EH (cell line): ENCODE data around the gene TCIRG1.

Experiments used
- DNase-seq: peaks from one replicate; pipeline ENCODE4 v3.0.0-alpha.2; 2015; ENCODE audit warnings: low read depth

TCIRG1 gene

DNA sequence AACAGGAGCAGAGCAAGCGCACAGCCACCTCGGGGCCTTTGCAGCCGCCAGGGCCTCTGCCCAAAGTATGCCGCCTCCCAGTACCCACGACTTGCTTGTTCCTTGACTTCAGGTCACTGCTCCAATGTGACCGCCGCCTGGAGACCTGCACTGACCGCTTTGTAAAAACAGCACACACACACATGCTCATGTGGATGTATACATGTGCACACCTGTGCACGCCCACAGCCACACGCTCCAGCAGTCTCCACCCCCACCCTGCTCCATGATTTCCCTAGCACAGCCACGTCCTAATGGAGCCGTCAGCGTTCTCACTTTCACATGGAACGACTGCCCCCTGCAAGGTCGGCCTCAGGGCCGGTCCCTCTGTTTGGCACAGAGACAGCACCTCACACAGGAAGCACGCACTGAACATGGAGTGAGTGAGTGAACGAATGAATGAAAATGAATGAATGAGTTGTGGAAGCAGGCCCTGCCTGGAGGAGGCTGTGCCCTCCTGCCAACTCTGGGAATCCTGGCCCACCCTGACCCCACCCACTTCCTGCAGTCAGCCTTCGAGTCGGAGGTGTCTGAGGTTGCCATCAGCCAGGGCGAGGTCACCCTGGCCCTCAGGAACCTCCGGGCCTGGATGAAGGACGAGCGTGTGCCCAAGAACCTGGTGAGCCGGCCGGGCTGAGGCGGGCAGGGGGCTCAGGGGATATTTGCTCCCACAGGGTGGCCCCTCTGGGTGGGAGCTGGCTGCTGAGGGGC is 20.7 kb upstream of the TCIRG1 start:
- DNase-seq: no peak

DNA sequence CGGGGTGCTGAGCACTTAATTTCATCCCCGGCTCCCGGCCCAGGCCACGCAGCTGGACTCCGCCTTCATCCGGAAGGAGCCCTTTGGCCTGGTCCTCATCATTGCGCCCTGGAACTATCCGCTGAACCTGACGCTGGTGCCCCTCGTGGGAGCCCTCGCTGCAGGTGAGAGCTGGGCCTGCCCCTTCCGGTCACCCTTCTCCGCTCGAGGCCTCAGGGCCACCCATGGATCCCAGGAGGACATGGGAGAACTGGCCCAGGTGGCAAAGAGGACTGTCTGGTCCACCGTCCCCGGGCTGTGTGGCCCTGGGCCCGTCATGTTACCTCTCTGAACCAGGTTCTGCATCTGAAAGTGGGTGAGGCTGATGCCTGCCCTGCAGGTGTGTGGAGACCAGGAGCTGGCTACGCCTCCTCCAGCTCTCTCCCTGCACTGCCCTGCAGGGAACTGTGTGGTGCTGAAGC is 20.1 kb upstream of the TCIRG1 start:
- DNase-seq: no peak

DNA sequence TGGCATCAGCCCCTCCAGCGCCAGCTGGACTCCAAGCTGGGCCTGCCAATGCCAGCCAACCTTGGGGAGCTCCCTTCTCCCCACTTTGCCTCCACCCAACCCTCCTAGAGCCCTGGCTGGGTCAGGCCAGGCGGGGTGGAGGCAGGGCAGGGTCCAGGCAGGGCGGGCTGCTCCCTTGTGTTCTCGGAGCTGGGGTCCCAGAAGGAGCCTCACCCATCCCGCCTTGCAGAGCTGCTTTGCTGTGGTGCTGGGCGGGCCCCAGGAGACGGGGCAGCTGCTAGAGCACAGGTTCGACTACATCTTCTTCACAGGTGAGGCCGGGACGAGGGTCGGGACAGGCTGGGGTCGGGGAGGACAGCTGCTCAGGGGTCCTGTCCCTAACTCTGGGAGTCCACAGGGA is 19.3 kb upstream of the TCIRG1 start:
- DNase-seq: no peak

DNA sequence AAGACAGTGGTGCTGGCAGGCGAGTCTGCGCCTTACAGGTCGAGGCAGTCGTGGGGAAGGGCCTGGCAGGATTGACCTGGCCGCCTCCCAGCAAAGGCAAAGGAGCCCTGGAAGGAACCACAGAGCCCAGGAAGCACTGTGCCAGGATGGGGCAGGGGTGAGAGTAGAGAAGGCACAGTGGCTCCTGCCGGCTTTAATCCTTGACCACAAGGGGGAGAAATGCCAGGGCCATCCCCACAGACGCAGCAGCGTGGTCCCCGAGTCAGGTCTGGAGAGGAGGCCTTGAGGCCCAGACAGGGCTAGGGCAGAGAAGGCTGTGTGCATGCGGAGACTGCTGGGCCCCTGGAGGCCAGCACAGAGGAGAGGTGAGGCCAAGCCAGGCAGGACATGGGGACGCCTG is 18.2 kb upstream of the TCIRG1 start:
- peak; percentile 58 for DNase-seq

DNA sequence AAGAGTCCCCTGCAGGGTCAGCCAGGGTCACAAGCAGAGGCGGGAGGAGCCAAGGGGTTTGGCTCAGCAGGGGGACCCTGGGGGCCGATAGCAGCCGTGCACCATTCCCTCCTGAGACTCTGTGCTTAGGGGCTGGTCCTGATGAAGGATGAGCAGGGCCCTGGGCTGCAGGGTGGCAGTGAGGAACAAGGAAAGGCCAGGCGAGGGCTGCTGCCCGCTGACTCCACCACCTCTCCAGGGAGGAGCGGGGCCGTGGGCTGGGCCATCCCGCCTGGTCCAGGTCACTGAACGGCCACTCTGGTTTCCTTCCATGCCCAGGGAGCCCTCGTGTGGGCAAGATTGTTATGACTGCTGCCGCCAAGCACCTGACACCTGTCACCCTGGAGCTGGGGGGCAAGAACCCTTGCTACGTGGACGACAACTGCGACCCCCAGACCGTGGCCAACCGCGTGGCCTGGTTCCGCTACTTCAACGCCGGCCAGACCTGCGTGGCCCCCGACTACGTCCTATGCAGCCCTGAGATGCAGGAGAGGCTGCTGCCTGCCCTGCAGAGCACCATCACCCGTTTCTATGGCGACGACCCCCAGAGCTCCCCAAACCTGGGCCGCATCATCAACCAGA is 17.5 kb upstream of the TCIRG1 start:
- no peak for DNase-seq

GRCh38 chr11:68022531-68022930 is 16.3 kb upstream of the TCIRG1 start:
- no peak for DNase-seq

DNA sequence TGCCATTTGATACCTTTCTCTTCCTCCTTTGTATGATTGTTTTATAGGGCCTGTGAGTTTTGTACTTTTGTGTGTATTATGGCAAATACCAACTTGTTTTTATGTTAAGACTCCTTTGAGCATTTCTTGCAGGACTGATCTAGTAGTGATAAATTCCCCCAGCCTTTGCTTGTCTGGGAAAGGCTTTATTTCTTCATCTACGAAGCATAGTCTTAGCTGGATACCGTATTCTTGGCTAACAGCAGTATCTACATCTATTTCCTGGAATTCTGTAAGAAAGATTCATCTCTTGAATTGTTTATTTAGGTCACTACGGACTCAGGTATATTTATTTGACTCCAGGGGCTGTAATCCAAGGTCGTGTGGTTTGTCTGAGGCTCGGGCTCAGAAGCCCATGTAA is 14.3 kb upstream of the TCIRG1 start:
- DNase-seq: no peak

DNA sequence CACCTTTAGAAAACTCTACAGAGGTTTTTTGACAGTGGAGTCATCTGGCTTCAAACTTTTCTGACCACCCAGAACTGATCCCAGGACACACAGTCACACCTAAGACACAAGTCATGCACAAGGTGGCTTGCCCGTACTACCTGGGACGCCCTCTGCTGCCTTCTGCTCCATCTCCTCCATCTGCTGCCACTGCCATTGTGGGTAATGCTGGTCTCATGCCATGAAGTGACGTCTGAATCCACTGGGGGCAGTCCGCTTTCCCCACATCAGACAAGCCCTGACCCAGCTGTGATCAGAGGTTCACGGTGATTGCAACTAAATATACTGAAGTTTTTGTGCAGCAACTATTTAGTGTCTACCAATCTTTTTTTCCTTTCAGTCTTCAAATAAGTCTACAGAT is 13.8 kb upstream of the TCIRG1 start:
- no peak for DNase-seq

DNA sequence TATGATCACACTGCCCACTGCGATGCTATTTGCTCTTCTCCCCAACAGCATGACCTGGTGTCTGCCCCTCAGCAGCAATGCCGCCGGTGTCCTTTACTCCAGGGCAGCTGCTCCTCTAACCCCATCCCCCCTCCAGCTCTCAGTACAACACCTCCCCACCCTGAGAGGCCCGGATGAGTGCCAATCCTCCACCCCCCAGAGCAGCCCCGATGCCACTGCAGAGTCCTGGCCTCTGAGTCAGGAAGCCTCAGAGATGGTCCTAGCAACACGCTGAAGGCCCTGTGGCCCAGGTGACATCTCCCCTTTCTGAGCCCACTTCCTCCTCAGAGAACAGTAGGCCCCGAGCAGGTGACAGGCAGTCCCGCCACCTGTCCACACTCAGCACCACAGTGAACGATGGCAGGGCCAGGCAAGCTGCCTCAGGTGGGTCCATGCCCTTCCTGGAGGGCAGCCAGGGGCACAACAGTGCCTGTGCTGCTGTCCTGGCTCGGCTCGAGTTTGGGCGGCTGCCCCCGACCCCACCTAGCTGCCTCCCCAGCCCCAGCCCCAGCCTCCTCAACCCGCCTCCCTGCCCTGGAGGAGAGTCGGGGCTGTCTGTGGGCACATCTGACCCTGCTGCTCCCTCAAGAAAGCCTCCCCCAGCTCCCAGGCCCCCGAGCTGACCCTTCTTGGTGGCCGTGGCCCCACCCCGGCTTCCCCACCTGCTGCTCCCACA is 12.3 kb upstream of the TCIRG1 start:
- DNase-seq: no peak

DNA sequence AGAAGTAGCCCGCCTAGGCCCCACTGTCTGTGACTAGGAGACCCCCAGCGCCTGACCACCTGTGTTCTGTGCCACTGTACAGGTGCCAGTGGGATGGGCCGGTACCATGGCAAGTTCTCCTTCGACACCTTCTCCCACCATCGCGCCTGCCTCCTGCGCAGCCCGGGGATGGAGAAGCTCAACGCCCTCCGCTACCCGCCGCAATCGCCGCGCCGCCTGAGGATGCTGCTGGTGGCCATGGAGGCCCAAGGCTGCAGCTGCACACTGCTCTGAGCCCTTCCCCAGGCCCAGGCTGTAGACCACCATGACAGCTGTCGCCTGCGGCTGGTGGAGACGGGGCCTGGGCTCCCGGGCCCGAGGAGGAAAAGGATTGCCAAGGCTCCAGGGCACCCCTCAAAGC is 11.2 kb upstream of the TCIRG1 start:
- DNase-seq: no peak

- peak; percentile 74 for DNase-seq
Measured at GRCh38 chr11:68028802-68029545, 9.9 kb upstream of the TCIRG1 start.

GRCh38 chr11:68030318-68031143 is 8.3 kb upstream of the TCIRG1 start, which contains the start of gene NDUFS8:
NDUFS8 (plus strand) TSS chr11:68030681; CDS start chr11:68032152, 1,471 bp downstream.
- peak; percentile 100 for DNase-seq

- DNase-seq: peak; percentile 45
Measured at GRCh38 chr11:68031144-68031464, 7.7 kb upstream of the TCIRG1 start.

DNA sequence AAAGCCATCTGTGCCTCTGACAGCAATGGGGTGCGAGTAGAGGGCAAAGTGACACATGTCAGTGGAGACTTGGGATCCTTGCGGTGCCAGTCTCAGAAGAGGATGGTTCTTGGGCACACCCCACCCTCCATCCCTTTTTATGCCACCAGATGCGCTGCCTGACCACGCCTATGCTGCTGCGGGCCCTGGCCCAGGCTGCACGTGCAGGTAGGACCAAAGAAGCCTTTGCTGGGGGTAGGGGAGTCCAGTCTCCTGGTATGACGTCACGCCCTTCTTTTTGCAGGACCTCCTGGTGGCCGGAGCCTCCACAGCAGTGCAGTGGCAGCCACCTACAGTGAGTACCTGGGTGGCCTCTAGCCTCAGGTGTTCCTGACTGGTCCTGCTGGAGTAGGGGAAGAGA is 6.8 kb upstream of the TCIRG1 start:
- DNase-seq: no peak

GRCh38 chr11:68032997-68033707 is 5.7 kb upstream of the TCIRG1 start:
- DNase-seq: no peak

DNA sequence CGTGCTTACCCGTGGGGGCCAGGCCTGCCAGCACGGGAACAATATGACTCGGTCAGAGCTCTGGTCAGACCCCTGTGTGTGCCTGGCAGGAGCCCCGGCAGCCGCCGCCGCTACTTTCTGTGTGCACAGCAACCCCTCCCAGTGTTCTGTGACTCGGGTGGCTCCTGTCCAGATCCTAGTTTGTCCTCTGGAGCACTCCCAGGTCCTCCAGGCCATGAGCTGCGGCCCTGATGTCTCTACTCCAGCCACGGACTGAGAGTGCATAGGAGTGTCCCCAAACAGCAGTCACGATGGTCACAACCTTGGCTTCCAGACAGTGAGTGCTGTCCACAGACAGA is 5.1 kb upstream of the TCIRG1 start:
- DNase-seq: no peak

DNA sequence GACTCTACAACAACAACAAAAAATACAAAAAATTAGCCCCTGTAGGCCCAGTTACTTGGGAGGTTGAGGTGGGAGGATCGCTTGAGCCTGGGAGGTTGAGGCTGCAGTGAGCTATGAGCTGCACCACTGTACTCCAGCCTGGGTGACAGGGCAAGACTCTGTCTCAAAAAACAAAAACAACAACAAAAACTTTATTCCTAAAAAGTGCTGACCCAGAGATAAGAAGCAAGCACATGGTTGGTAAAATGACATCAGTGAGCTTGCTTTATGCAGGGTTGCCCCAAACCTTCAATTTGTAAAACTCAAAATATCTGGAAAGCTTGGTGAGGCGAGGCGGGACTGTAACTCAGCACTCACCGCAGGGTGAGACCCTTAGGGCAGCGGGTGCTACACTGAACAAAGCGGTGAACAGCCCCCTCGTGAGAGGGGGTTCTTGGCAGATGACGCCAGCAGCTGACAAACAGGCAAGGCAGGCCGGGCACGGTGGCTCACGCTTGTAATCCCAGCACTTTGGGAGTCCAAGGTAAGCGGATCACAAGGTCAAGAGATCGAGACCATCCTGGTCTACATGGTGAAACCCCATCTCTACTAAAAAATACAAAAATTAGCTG is 3.5 kb upstream of the TCIRG1 start:
- no peak for DNase-seq

DNA sequence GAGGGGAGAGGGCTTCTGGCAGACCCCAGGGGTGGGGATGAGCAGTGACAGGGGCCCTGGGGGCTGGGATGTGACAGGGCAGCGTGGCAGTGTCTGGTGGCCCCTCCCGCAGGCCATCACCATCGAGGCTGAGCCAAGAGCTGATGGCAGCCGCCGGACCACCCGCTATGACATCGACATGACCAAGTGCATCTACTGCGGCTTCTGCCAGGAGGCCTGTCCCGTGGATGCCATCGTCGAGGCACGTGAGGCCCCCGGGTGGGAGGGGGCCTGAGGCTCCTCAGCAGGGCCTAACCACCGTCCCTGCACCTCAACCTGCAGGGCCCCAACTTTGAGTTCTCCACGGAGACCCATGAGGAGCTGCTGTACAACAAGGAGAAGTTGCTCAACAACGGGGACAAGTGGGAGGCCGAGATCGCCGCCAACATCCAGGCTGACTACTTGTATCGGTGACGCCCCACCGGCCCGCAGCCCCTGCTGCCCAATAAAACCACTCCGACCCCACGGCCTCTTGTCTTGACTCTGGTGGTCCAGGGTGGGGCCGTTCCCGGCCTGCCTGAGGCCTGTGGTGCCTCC is 2.6 kb upstream of the TCIRG1 start:
- DNase-seq: no peak

DNA sequence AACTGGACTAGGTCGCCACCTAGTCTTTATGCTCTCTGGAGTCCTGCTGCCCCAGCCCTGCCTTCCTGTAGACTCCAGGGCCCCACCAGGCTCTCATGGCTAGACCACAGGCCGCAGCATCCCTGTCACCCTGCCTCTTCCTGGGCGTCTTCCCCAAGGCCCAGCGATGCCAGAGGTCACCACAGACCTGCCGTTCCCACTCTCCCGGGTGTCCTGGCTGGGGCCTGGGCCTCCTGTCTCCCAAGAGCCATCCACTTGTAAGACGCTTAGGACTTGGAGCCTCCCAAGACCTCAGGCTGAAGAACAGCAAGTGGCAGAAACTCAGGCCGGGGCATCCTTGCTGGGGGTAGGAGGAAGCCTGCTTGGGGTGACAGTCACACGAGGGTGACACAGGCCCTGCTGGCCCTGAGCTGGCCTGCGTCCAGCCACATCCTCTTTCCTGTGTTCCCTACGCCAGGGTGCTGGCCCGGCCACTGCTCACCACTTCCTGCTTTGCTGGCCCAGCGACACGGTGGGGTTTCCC is 2.0 kb upstream of the TCIRG1 start:
- DNase-seq: no peak
